ENCODE data around the gene HOXD3. TPM values are rescaled to one million over a fixed set of nuclear protein-coding genes. Genes with fewer than 3 reads are reported as not detected.
A peak's percentile ranks its signal among the peaks of the same experiment; 100 is the strongest.

Gene HOXD3
- total RNA-seq, 1 donor from 2014 or later, result 1.9 TPM

DNA sequence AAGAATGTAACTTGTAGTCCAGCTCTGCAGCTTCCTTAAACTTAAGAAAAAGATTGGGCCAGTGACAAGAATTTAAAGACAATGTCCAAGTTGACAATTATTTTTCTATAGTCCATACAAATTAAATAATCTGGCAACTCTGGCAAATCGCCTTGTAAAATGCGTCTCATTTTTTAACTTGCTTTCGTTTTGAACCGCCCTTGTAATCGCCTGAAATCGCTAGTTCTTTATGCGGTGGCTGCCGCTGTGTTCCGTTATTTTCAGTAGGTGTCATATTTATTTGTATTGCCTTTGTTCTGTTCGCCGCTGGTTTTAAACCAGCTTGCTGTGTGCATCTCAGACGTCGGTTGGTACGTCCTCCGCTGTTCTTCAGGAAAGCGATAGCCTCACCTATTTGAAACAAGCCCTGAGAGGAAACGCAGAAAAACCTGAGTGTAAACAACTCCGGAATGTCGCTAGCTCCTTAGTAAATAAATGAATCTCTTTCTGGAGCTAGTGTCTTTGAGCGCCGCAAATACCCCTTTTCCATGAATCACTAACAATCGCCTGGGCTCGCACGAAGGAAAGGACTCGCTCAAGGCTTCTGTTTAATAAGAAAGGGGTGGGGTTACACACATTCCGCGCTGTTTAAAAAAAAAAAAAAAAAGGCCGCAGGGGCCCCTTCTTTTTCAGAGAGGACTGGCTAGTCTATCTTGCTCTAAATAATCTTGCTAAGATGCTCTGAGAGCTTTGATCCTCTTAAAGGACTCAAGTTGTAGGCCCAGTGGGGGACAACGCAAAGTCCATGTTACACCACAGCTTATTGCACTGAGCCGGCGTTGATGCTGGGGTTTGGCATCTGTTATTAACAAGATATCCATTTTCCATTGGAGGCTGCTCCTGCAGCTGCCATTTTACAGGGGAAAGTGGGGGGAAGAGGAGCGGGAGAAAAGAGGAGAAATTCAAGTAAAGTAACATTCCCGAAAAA, 24.6 kb upstream of the HOXD3 start:
- peak; percentile 56 for DNase-seq

DNA sequence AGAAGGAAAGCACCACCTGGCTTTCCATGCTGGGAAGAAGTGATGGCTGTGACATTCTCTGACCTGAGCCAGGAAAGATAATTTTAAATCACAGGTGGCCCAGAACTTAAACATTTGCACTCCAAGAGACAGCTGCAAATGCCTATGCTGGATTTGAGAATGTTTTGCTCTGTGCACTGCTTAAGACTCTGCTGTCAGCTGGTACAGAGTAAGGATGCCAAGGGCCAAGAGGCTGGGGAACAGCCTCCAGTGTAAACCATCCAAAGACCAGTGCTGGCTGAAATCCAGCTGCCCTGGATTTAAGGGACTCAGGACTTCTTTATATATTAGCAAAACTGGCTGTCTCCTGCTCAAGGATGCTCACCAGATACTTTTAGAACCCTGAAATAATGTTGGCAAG, 23.7 kb upstream of the HOXD3 start:
- DNase-seq, result peak; percentile 75

DNA sequence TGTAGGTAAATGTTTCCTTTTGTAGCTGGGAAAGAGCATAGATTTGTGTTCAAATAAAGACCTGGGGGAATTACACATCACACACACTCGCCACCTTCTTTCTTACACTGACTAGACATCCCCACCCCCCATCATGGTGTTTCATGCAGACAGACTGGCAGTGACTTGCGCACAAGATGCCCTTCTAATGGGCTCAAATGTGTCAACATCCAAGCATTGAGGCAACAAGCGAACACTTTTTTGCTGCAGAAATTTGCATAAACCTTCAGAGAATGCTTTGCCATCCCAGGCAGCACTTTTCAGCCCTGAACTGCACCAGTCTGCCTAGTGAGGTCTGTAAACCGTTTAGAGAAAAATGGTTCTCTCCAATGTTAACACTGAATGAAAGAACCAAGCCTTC, 23.1 kb upstream of the HOXD3 start:
- DNase-seq, result no peak

DNA sequence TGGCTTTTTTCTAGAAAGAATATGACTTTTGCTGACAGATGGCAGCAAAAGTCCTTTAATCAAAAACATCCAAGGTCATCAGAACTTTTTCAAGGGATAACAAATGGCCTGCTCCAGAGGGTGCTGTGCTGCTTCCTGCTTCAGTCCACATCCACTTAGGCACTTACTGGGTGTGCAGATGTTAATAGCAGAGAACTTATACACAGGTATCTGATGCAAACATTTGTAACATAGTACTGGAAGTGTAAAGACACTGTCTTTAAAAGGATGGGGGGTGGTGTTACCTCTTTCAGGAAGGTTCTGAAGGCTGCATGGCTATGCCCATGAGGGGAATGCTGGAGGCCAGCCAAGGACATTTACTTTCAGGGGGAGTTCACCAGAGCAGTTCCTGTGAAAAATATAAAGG, 22.1 kb upstream of the HOXD3 start:
- DNase-seq, result no peak

DNA sequence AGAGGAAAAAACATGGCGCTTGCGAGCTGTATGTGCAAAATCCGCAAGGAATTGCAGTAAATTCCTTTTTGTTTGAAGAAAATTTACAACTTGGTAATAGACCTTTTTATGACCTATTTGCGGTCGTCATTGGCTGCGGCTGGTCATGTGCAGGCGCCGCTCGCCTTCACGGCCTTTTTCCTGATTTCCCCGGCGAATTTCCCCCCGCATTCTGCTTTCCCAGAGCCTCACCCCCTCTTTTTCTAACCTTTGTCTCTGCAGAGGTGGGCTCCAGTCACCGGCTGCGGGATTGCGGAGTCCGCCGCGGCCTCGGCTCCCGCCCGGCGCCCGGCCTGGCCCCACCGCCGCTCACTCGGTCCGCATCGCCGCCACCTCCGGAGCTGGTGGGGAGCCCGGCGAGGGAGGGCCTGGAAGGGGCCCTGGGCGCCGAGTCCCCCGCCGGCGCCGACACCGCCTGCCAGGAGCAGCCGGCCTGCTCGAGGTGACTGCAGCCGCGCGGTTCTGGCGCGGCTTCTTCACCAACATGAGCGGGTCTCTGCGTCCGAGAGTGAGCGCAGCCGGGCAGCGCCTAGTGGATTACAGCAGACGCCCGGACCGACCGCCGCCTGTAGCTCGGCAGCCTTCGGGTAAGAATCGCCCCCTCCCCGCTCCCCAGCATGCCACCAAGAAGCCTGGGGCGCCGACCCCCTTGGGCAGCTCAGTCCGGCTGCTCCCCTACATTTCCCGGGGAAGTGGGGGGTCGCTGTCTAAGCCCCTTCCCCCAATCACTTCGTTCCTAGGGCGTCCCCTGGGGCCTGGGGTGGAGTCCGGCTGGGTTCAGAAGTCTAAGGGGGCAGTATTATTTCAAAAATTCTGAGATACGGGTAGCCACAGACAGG, 20.5 kb upstream of the HOXD3 start:
- no peak for DNase-seq

DNA sequence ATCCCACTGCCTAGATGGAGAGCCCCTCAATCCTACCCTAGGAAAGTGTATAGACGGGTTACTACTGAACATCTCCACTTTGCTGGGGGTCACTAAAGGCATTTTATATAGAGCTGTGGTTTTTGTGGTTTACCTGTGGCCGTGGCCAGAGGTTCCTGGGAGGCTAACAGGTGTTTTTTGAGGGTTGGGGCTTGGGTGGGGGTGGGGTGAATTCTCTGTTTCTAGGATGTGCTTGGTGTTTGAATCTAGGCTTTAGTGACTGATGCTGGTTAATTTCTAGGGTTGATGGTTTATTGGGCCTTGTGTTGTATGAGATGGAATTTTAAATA, 19.9 kb upstream of the HOXD3 start:
- no peak for DNase-seq

DNA sequence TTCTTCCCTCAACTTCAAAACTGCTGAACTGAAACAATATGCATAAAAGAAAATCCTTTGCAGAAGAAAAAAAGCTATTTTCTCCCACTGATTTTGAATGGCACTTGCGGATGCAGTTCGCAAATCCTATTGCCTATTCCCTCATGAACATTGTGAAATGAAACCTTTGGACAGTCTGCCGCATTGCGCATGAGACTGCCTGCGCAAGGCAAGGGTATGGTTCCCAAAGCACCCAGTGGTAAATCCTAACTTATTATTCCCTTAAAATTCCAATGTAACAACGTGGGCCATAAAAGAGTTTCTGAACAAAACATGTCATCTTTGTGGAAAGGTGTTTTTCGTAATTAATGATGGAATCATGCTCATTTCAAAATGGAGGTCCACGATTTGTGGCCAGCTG, 19.2 kb upstream of the HOXD3 start:
- no peak for DNase-seq

DNA sequence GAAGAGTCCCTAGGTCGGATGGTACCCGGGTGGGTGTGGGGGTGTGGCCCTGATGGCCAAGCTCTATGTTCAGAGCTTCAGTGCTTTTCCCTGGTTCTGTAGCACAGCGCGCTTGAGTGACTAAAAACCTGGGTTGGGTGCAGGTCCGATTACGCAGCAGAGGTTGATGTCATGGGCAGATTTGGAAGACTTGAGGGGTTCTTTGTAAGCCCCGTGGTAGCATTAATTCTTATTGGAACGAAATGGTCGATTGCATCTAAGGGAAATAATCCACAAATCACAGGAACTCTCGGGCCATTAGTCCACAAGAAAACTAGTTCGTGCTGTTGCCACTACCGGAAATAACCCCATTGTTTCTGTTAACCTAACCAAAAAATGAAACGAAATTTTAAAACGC, 18.6 kb upstream of the HOXD3 start:
- DNase-seq, result no peak

DNA sequence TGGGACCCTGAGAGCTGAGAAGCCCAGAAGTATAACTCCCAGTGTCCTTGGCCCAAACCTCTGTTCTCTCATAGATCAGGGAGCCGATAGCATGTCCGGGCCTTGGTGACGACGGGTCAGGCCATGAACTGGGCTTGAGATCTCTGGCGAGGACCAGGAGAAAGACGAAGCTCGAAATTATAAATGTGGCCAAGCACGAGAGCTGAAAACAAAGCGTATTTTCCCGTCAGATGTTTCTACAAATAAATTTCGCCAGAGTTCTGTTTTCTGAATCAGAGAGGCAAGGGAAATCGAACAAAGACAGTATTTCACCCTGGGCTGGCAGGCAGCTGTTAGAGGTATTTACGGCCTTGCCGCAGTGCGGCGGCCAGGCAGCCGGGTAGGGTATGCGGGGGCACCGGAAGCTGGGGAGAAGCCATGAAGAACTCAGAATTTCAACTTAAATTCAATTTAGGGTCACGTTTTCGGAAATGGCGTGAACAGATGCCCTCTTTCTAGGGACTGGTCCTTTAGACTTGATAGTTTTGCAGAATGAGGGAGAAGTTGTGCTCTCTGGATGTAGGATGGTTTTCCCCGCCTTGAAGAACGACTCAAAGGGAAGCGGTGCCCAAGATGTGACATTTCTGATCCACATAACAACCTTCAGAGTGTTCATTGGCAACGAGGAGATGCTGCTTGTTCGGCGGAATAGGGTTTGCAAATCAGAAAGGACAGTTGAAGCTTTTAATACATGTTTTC, 18.0 kb upstream of the HOXD3 start:
- no peak for DNase-seq

DNA sequence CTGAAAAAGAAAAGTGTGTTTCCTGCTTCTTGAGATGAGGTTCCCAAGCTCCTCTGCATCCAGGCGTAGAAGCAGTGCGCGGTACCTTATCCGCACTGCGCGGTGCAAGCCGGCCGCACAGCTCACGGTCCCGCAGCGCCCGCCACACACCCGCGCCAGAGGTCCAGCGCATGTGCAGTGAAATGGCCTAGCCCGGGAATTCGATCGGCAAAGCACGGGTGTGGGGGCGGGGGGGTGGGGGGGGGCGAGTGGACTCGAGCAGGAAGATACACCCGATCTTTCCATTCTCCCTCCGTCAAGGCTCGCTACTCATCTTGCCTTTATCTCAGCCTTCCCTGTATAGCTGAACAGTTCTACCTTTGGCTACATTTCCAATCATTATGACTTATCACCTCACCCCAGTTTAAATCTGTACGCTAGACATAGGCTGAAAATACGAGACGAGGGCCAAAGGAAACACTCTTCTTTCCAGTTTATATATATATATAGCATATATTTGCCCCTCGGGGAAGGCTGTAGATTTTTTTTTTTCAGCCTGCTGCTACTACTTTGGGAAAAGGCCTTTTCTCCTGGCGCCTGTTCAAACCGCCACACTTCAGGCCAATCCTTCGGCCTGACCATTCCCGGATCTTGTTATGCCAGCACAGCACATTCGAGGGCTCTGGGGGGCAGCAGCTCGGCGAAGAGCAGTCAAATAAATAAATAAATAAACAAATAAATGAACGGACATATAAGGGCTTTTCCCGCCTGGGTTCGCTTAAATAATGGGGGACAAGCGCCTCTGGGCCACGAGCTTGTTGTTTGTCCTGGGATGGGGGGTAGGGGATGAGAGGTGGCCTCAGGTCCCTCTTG, 17.2 kb upstream of the HOXD3 start:
- DNase-seq, result no peak

DNA sequence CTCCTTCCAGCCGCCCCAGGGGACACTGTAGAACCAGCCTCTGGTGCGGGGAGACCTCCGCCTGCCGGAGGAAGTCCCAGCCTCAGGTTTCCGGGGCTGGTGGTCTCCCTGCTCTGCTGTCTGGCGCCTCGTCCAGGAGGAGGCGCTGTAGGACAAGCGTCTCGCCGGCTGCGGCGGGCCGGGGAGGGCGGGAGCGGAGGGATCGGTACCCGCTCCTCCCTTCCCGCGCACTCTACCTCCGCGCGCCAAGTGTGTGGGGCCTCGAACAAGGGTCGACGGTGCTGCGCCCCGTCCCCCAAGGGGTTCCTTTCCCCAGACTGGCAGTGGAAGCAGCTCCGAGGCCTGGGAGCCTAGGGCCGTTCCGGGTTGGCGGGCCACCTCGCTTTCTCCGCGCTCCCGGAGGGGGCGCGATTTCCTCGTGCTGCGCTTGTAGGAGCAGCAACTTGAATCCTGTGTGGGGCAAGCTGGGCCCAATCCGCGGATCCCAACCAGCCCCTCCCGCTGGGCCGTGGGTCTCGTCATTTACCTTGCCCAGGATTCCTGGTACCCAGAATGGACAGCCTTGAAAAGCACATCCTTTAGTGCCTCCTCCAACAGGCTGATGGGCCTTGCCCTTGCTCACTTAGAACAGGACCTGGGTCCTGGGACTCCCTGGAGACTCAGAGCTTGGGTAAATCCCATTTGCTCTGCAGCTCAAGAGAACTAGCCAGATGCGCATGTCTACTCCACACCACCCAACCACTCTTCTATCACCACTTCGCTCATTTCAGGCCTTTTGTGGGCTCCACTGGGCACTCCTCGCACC, 16.4 kb upstream of the HOXD3 start:
- DNase-seq, result peak; percentile 92

DNA sequence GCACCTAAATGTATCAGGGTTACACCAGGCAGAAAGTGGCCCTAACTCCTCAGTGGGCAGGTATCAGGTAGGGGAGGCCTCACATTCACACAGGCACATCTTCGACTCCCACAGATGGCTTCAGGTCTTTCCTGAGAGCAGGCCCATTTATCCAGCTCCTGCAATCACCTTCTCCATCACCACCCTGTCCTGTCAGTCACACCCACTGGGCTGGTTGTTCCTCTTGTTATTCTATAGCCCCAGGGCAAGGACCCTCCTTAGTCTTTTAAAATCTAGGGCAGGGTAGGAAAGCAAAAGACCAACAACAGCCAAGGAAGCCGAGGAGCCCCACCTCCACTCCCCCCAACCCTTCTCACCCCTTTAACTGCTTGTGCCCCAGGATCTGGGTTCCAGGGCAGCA, 14.8 kb upstream of the HOXD3 start:
- no peak for DNase-seq

DNA sequence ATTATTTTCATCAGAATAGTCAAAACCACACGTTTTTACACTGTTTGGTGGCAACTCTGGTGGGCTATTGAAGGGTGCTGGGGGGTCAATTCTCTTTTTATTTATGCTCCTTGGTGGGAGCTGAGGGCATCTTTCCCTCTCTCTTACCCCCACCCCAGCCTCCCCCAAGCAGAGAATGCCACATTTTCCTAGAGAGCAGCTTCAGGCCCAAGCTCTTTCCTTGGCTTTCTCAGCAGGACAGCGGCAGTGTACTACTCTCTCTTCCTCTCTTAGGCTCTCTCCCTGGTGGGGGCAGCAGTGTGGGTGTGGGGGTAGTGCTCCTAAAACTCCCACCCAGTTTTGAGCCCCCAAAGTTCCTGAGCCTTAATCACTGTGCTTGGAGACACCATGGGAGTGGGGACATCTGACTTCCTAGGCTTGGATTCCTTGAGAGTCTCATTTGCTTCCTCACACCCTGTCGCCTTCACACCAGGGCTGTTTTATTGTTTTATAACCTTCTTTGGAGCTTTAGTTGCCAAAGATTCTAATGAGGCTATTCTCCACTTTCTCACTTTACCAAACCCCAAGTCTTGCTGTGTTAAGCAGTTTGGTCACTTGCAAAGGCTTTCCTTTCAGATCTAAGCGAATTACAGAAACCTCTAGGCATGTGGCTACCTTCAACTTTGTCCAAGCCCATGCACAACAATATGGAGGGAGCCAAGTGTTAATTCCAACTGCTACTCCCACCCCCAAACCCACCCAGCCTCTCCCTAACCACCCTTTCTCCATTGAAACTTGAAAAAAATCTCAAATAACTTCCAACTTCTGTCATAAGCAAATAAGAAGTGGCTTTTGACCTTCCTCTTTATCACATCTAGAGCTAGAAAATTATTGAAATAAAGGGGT, 11.8 kb upstream of the HOXD3 start:
- DNase-seq, result no peak

DNA sequence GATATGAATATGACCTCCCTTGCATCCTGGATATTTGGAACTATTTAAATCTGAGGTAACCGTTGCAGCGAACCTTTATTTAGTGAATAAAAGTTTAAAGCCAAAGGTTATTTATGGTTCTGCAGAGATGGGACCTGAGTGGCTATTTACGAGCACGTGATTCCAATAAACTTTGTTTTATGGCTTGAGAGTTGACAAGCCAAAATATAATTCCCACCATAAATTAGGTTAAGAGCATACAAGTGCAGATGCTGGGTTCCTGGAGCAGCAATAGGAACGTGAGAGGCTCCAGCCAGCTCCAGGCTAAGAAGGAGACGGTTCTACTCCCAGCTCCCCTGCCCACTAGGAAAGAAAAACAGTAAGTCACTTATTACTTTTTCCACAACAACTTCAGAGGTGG, 11.0 kb upstream of the HOXD3 start:
- DNase-seq, result no peak

DNA sequence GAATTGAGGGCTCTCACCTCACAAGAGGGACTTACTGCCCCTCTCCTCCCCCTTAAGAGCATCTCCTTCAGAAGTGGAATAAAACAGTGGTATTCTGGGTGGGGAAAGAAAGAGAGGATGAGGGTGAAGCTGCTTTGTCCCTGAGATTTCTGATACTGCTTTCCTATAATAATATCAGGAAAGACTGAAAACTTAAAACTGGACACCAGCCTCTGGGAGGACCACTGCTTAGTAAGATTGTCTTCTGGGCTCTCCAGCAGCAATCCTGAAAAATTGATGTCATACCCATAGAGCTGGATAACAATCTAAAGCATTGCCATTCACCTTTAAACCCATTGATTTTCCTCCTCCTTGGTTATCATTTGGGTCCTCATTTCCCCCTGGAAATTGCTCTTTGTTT, 10.5 kb upstream of the HOXD3 start:
- no peak for DNase-seq

DNA sequence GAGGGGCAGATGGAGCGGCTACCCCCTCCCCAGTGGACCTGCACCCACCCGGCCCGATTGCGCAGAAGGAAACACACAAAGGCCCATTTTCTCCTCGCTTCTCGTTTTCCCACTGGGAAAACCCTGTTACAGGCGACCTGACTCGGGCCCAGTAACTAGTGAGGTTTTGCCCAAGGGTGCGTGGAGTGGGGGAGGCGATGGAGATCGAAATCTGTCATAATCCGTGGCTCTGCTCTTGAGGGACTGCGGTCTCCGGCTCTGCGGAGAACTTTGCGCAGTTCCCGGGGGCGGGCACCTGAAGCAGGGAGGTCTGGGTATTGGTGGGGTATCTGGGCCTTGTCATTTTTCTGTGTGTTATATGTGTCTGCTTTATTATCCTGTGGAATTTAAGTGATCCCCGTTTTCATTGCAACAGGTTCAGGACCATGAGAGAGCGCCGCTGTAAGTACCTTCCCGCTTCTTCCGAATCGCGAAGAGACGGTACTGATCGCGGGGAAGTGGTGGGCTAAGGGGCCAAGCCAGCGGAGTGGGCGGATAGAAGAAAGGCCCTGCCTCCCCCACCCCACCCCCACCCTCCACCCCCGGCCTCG, 9.8 kb upstream of the HOXD3 start:
- no peak for DNase-seq

DNA sequence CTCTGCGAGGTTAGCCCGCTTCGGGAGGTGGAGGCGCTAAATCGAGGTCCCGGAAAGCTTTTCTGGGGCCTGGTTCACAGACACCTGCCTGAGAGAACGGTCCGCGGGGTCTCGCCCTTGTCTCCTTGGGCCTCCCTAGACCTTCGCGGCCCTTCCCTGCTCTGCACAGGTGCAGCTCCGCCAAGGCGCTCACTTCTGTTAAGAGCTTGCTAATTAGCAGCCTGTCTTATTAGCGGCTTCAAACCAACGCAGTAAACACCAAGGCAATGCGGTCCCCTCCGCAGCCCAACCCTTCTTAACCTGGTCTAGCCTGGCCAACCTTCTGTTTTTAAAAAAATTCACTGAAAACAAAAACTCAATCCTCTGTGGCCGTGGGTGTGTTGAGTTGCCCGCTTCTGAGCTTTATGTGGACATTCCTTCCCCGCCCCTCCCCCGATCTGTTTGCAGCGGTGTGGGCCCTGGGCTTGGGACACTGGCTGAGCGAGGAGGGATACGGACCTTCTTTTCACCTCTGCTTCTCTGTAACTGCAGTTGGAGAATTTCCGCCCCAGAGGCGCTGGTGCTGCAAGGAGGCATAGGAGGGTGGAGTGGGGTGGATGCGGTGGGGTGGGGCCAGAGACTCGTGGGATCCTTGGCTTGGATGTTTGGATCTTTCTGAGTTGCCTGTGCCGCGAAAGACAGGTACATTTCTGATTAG, 9.2 kb upstream of the HOXD3 start:
- DNase-seq, result no peak

DNA sequence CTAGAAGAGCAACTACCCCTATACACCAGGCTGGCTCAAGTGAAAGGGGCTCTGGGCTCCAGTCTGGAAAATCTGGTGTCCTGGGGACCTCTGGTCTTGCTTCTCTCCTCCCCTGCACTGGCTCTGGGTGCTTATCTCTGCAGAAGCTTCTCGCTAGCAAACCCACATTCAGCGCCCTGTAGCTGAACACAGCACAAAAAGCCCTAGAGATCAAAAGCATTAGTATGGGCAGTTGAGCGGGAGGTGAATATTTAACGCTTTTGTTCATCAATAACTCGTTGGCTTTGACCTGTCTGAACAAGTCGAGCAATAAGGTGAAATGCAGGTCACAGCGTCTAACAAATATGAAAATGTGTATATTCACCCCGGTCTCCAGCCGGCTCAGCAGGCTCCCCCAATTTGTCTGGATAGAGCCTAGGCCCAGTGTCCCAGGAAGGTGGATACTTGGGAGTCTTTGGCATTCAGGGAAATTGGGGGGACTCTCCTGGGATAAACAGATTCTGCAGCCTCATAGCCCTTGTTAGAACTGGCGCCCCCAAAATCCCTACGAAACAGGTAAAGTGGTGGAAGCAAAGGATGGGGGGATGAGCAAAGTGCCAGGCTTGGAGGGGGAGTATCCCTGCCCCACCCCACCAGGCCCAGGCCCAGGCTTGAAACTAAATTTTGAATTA, 8.2 kb upstream of the HOXD3 start:
- no peak for DNase-seq
